Vagina (tissue), 2 donors: ENCODE results near the gene TRPC4.

Experiments used
- POLR2A ChIP-seq, 2 donors: fragments of 450-650 bp; IDR thresholded peaks; one replicate each; pipeline ENCODE4 v1.6.1; 2017; ENCODE audit warnings: antibody characterized with exemption in 2 of 2, mild to moderate bottlenecking in 2 of 2, moderate library complexity in 2 of 2
- POLR2AphosphoS5 ChIP-seq, 2 donors: sonication (generic); formaldehyde crosslinking; IDR thresholded peaks; one replicate each; pipeline ENCODE4 v1.9.0; 2017; ENCODE audit warnings: antibody characterized with exemption in 2 of 2, mild to moderate bottlenecking in 2 of 2, low read depth in 1 of 2; ENCODE audit not compliant: insufficient read depth in 1 of 2
- TF ChIP-seq, protein P1 (sequence below), 3 experiments: fragments of 450-650 bp in 2 of 3; fragments of 200-600 bp in 1 of 3; sonication (generic) in 1 of 3; IDR thresholded peaks; one replicate each; pipeline ENCODE4 v1.5.1; 2017 to 2019; ENCODE audit warnings: antibody characterized with exemption in 3 of 3, mild to moderate bottlenecking in 2 of 3, moderate library complexity in 2 of 3

DNA sequence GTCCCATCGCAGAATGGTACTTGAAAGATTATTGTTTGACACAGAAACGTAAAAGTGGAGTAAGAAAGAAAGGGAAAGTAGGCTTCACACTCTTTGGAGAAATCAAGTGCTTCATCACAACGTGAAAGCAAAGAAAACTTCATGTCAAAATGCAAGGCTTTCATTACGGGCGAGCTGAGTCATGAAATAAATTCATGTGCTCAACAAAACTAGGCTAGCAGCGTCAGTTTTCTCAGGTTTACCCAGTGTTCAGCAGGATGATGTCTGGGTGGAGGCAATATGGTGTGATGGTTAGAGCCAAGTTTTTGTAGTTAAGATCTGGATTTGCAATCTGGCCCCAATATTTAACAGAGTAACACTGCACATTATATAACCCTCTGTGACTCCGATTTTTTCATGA lies 128.0 kb downstream of the TRPC4 start:
- TF ChIP-seq POLR2A (IDR thresholded peaks at IDR 0.05): no peak
- TF ChIP-seq, protein P1, sequence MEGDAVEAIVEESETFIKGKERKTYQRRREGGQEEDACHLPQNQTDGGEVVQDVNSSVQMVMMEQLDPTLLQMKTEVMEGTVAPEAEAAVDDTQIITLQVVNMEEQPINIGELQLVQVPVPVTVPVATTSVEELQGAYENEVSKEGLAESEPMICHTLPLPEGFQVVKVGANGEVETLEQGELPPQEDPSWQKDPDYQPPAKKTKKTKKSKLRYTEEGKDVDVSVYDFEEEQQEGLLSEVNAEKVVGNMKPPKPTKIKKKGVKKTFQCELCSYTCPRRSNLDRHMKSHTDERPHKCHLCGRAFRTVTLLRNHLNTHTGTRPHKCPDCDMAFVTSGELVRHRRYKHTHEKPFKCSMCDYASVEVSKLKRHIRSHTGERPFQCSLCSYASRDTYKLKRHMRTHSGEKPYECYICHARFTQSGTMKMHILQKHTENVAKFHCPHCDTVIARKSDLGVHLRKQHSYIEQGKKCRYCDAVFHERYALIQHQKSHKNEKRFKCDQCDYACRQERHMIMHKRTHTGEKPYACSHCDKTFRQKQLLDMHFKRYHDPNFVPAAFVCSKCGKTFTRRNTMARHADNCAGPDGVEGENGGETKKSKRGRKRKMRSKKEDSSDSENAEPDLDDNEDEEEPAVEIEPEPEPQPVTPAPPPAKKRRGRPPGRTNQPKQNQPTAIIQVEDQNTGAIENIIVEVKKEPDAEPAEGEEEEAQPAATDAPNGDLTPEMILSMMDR (IDR thresholded peaks at IDR 0.05): no peak
- TF ChIP-seq POLR2AphosphoS5 (IDR thresholded peaks at IDR 0.05; ENCODE audit: insufficient read depth in 1 of 2, low read depth in 1 of 2): no peak
